Fibroblast of skin of left quadriceps (primary cell): ENCODE measurements around the gene DVL1.
"Not testable (repeated sequence)": the region's sequence is repeated elsewhere in the genome, so short reads cannot be mapped to it uniquely, and the experiment has no call there.

Experiments
- DNase-seq, 2 experiments: peaks; one replicate each; pipeline ENCODE4 v3.0.0-alpha.2; 2013; ENCODE audit warnings: low read depth in 2 of 2

Gene DVL1

DNA sequence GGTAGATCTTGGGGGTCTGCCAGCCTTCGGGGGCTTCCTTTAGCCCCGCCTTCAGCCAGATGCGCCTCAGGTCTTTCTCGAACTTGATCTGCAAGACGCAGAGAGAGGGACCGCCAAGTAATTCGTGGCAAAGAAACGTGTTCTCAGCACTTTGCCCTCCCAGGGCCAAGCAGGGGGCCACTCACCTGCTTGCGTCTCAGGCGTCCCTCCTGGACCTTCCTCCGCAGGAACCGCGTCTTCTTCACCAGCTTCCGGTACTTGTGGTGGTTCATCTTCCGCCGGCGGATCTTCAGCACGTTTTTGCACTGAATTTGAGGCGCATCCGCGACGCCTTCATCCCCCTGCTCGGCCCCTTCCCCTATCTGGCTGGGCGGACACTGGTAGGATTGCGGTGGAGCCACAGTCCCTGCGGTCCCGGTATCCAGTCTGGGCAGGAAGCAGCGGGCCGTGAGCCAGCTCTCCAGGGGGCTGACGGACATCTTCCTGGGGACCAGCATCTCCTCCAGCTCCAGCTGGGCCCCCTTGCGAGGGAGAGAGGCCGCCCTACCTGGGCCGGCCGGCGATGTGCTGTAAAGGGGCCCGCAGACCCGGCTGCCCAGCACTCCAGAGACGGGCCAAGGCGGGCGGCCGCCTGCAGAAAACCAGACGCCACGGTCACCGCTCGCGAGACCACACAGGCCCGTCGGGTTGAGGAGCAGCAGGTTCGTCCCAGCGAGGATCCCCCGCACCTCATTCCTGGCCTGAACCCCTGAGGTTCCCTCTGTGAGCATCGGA is 24.8 kb upstream of the DVL1 start:
- no peak for DNase-seq

DNA sequence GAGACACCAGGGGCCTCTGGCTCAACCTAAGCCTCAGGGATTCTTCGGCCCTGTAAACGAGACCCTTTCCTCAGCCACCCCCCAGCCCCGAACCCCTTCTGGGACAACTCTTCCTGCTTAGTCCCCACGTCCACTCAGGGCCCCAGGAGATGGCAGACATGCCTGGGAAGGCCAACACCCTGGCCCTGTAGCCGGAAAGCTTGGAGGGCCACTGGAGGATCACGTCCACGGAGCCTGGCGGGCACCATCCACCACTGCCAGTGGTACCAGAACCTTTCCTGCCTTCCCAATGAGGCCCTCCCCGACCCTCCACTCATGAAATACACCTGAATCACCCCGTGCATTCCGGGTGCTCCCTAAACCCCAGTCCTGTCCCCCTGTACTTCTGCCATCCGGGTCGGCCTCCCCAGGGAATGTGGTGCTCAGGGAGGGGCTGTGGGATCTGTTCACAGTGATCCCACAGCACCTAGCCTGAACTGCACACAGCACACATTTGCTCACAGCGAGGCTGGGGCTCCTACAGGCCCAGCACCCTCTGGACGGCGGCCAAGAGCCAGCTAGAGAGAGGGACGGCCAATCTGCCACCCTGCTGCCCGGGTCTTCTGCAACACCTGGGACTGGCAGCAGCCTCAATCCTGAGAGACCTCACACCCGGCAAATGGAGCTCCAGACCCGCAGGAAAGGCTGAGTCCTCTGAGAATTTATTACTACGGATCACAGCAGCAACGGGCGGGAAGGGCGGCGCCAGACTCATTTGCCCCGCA is 24.0 kb upstream of the DVL1 start:
- DNase-seq = no peak

DNA sequence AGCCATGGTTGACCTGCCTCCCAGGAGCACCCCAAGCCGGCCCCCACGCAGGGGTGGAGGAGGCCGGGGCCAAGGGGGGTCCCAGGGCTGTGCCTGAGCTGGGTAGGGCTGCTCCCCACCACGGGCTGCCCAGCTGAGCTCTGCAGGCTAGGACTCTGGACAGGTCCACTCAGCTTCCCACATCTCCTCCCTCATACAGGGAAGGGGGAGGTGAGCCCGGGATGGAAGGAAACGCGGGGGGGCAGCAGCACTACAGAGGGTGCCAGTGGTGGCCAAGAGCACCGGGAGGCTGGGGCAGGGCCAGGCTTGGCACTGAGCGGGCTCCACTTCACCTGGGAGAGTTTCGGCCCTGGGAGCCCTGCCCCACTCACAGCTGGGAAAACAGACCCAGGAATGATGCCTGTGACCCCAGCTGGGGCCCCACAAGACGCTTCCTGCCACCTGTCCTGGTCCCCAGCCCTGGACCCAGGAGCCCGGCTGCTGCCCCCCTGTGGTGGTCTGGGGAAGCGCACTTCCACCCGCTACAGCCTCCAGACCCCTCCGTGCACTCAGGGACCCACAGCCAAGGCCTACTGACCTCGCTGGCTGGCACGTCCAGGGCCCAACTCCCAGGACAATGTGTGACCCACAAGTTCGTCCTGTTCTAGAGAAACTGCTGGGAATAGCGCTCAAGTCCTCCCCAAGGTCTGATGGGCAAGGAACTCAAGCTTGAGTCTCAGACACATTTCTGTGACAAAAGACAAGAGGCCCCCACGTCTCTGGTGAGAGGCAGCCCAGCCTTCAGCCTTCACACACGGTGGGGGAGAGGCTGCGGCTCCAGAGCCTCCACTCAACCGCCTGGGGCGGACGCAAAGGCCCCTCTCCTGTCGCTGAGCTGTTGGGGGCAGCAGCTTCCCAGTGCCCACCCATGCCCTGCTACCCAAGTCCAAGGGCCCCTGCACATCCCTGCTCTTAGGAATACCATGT is 22.8 kb upstream of the DVL1 start:
- no peak for DNase-seq

DNA sequence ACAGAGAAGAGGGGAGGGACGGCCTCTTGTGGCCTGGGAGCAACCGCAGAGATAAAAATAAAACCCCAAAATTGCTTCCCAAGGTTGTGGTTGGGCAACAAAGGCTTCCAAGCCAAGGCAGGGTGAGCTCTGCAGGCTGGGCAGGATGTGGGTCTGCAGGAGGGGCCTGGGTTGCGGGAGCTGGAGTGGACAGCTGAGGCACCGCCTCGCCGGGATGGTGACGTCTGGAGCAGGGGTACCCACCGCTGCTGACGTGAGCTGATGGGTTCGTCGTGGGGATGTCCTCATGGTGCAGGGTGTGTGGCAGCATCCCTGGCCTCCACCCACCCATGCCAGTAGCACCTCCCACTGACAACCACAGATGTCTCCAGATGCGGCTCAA is 22.1 kb upstream of the DVL1 start:
- DNase-seq = no peak

DNA sequence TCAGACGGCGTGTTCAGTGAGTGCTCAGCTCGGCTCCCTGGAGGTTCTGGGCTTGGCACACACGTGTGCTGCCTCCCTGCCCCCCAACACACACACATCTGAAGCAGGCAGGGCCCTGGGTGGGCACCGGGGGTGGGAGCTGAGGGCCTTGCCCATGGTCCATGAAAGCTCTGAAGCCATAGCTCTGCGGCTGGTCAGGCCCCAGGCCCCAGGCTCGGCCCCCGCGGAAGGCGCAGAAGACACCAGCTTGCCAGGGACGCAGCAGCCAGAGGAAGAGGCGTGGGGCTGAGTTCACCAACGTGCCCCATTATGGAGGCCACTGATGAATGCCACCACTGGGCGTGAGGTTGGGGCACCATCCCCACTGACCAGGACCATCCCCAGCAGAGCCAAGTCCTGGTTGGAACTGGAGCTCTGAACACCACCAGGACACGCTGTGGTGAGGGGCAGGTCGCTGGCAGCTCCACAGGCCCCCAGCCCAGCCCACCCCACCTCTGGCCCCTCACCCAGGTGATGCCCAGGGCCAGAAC is 21.6 kb upstream of the DVL1 start:
- DNase-seq = no peak

DNA sequence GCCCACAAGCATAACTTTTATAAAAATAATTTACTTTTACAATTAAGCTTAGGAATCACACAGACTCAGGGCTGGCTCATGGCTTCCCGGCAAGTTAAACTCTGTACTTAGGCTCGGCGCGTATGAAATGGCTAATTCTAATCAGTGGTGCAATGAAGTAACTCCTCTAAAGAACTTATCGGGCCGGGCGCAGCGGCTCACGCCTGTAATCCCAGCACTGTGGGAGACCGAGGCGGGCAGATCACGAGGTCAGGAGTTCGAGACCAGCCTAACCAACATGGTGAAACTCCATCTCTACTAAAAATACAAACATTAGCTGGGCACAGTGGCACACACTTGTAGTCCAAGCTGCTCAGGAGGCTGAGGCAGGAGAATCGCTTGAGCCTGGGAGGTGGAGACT is 20.9 kb upstream of the DVL1 start:
- not testable (repeated sequence) for DNase-seq

DNA sequence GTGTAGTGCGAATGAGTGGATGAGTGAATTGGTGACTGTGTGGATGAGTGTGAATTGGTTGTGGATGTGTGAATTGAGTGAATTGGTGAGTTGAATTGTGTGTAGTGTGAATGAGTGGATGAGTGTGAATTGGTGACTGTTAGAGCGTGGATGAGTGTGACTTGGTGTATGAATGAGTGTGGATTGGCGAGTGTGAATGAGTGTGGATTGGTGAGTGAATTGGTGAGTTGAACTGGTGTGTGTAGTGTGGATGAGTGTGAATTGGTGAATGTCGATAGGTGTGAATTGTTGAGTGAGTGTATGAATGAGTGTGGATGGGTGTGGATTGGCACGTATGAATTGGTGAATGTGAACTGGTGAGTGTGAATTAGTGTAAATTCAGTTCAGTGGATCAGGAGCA is 18.1 kb upstream of the DVL1 start:
- no peak for DNase-seq

DNA sequence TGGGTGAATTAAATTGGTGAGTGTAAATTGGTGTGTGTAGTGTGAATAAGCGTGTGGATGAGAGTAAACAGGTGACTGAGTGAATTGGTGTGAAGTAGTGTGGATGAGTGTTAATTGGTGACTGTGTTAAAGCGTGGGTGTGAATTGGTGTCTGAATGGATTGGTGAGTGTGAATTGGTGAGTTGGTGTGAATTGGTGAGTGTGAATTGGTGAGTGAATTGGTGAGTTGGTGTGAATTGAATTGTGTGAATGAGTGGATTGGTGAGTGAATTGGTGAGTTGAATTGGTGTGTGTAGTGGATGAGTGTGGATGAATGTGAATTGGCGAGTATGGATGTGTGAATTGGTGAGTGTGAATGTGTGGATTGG is 17.5 kb upstream of the DVL1 start:
- DNase-seq = no peak

DNA sequence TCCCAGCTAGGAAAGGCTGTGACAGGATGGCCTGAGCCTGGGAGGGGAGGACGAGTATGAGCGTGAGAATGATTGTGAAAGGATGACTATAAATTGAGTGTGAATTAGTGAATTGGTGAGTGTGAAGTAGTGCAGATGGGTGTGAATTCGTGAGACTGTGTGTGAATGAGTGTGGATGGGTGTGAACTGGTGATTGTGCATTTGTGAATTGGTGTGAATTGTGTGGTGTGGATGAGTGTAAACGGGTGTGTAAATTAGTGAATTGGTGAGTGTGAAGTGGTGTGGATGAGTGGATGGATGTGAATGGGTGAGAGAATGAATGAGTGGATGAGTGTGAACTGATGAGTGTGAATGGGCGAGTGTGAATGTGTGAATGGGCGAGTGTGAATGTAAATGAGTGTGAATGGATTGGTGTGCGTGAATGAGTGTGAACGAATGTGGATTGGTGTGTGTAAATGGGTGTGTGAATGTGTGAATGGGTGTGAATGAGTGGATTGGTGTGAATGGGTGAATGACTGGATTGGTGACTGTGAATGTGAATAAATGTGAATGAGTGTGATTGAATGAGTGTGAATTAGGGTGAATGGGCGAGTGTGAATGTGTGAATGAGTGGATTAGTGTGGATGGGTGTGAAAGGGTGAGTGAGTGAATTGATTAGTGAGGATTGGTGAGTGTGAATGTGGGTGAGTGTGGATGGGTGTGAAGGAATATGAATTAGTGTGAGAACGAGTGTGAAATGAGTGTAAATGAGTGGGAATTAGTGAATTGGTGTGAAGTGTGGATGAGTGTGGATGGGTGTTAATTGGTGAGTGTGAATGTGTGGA is 16.9 kb upstream of the DVL1 start:
- no peak for DNase-seq

DNA sequence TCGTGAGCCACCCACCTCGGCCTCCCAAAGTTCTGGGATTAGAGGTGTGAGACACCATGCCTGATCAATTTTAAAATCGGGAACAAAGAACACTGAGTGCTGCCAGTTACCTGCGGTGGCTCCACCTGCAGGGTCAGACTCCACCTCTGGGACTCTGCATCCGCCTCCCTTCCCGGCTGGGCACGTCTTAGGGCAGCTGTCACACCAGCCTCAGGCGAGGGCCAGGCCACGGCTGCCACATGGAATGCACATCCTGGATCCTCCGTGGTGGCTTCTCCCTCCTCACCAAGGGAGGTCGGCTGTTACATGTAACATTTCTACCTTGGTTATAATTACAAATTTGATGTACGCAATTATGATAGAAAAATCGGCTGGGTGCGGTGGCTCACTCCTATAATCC is 15.0 kb upstream of the DVL1 start:
- DNase-seq = no peak

DNA sequence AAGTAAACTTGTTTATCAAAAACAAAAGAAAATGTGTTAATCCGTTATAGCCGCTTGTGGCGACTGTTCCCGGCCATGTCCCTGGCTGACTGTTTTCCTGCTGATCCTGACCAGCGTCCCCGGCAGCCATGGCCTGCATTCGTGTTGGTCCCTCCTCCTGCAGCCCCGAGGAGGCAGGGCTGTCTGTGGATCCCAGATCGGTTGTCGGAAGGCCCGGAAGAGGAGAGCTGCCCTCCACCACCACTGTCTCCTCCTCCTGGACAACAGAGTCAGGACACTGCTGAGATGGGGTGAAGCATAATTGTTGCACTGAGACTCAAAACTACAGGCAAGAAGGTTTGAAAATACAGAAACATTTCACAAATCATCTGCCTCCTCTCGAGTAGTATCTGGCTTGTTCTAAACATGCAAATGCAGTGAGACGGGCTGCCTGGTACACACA is 12.8 kb upstream of the DVL1 start:
- peak; percentile 50 to 52 for DNase-seq

DNA sequence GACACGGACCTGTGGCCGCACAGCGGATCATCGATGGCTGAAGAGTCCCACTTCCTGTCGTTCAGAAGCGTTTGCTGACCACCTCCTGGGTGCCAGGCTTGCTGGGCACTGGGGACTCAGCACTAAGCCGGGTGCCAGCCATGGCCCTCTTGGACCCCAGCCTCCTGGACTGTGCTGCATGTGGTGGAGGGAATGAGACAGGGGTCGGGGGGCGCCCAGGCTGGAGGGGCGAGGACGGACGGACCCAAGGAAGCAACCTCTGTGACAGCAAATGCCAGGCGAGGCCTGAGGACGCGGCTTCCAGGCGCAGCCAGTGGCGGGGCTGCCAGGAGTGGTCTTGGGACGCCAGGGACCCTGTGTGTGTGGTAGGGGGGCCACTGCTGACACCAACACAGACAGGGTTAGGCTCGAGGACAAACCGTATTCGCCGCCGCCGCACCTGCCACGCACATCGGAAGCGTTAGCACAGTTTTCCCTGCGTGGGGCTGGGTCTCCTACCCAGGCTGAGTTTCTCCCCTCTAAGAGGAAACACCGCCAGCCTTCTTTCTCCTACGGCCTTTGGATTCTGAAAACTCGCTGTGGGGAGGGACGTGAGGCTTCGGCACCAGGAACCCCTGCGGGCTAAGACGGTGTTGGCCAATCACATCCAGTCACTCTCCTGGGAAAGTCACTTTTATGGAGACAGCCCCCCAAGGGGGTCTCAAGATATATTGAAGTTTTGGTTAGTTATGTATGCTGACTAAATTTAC is 12.2 kb upstream of the DVL1 start:
- no peak for DNase-seq

DNA sequence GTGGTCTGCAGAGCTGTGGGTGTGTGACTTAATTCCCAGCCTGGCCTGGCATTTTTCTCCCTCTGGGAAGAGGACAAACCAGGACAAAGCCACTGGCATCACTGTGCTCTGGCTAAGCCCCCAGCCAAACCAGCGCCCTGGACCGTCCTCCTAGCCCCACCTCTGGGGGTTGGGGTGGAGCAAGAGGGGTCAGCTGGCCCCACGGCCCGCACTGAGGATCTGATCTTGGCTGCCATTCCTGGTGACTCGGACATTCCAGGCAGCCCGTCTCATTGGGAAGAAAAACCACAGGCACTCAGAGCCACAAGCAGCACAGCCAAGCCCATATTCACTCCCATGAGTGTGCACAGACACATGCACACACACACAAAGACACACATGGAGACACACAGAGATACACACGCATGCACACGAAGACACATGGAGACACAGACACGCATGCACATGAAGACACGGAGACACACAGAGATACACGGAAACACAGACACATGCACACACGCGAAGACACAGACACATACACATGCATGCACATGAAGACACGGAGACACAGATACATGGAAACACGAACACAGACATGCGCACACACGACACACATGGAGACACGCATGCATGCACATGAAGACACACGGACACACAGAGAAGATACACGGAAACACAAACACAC is 11.4 kb upstream of the DVL1 start:
- peak; percentile 76 to 77 for DNase-seq

DNA sequence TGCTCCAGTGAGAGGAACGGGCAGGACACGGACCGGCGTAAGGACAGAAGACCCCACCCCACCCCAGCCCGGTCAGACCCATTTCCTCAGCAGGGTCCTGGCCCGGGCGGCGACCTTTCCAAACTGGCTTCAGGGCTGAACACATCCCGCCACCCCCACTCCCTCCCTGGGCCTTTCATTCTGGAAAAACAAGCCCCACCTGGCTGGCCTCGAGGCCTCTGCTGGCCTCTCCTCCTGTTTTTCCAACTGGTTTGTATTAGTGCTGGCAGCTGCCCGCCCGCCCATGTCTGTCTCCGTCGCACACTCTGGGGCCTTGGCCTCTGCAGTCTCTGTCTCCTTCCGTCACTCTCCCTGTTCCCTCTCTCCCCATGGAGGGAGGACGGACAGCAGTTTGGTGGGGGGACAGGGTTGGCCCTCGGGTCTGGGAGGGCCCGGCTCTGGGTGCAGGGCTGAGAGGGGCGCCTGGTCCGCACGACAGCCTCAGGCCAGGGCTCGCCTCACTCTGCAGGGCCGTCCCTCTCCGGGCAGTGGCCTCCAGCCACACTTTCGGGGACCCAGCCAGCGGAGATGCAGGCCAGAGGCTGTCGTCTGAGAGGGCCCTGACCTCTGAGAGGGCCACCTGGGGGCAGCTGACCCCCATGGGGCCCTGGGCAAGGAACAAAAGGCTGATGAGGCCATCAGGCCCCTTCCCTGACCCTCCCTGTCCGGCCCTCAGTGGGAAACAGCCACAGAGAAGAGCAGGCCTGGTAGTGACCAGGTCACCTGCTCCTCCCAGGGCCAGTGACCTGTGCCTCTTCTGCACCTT is 10.6 kb upstream of the DVL1 start:
- DNase-seq = peak in 1 of 2 experiments; percentile 39

DNA sequence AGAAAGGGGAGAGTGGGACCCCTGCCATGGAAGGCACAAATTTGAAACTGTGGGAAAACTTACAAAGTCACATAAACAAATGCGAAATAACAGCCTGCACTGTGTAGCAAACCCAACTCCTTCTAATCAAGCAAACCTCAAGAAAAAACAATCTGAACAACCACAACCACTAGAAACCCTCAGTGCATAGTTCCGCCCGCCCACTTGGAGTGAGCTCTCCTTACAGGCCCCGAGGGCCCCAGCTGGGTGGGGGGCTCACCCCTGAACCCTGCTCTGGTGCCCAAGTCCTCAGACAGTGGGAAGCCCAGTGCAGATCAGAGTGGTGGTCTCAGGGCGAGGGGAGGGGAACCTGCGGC is 10.1 kb upstream of the DVL1 start:
- peak; percentile 42 to 47 for DNase-seq

DNA sequence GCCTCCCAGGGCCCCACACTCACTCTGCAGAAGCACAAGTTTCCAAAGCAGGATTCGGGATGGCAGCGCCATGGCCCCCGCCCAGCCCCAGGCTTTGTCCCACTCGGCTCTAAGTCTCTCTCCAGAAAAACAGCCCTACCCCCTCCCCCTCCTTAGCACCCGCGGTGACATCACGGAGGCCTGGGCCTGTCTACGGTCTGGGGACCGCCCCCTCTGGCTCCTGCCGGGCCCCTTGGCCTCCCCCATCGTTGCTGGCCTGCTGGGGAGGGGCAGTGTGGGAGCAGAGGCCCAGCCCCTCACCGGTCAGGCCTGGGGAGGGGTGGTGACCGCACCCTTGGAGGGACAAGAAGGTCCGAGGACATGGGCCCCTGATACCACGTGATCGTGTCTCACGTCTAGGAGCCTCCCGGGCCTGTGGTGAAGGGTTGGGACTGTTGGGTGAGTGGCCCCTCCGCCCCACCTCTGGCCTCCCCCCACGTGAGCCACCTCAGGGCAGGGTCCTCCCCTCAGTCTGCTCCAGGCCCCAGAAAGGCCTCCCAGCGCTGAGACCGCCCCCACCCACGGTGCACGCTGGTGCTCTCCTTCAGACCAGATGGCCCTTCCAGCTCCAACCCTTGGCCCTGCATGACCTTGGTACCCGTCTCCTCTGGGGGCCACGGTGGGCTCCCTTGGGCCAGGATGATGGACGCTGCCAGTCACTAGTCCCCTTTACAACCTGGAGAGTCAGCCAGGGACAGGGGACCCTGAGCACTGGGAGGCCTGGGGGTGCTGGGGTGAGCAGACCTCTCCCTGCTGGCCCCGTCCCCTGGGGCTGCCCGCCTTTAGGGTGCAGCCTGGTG is 9.4 kb upstream of the DVL1 start, which contains the start of gene MXRA8:
Gene MXRA8 (minus strand): TSS at position 123 of the 839 bp plus-strand sequence. CDS start 51 bp downstream, at position 72.
- DNase-seq = peak; percentile 65 to 75

DNA sequence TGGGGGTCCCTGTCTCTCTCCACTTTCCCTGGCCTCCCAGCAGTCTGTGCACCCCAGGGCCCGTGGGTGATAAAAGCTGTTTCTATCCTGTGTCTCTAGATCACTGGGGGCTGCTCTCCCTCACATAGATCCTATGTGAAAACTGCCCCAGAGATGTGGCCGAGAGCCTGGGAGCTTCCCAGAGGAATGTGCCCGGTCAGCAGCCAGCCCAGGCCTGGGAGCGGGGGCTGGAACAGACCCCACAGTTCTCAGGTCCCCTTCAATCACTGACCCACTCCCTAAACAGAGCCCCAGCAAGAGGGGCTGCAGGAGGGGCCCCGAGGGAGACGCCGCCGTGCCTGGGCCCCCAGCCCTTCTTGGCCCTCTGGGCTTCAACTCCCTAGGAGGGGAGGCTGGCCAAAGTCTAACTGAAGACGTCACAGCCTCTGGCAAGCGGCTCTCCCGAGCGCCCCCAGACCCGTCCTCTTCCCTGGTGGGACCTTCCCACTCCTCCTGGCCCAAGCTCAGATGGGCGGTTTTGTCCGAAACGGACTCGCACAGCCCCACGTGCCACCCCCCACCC is 8.7 kb upstream of the DVL1 start:
- no peak for DNase-seq
